DMS53 treated with DMSO at 0.1 percent for 48 hours (cell line): Measurements from ENCODE around the gene ACRBP.

ENCODE experiments used
- DNase-seq: peaks from one replicate; lab custom pipeline; 2025; ENCODE audit not compliant: unreplicated experiment; lab: John Stamatoyannopoulos, UW

ACRBP gene

DNA sequence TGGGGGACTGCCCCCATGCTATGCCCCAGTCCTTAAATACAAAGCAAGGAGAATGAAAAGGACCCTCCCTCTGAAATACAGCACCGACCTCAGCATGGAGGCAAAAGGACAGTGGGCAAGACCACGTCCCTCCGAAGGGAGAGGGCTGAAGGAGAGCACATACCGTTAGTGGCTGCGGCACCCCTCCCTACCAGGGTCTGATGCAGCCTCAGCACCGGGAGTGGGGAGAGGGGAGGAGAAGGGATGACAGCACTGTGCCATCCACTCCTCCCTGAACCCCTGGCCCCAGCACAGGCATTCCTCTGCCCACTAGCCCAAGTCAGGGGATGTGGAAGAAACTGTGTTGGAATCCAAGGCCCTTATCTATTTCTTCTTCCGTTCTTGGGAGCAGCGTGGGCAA is 3.6 kb upstream of the ACRBP start:
- DNase-seq, result no peak

DNA sequence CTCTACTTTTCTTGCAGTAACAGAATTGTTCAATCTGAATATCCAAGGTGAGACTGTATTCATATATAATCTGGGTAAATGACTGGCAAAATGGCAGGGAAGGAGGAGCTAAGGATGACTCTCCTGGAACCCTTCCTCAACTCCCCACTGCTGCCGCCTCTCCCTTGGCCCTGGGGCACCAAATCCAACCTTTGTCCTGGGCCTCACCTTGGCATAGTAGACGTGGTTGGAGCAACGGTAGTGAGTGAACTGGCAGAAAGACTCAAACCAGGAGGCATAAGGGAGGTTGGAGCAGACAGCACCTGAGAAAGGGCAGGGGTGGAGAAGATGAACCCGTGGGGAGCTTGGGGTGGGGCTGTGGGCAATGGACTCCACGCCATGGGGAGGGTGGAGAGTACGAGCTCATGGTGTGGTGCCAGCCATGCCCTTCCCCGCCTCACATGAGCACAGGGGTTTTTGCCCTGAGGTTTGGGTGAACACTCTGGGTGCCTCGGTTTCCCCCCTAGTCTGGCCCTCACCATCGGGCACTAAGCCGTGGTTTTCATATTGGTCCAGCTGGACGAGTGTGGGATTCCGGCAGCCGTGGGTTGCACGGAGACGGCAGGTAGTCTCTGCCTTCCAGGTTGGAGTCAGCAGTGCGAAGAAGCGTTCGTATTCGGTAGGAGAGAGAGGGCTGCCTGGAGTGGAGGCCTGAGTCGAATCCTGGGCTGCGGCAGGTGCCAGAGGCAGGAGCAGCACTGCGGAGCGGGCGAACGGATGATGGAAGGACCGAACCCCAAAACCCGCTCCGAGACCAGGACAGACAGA is 753 bp downstream of the ACRBP start:
- DNase-seq, result no peak

DNA sequence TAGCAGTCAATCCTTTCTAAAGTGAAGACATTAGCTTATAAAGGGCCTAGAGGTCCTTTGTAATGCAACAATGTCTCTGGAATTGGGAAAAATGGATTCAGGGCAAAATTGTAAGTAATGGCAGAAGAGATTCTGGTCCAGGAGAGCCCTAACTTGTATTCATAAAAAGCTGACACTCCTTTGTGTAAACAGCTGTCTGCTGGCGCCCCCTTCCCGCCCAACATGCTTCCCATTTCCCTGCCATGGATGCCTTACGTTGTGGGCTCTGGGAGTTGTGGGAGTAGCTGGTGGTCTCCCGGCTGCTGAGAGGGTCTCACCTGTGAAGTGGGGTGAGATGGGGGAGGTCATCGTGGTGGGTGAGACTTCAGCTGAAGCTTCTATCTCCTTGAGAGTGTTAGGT is 2.3 kb downstream of the ACRBP start:
- no peak for DNase-seq

DNA sequence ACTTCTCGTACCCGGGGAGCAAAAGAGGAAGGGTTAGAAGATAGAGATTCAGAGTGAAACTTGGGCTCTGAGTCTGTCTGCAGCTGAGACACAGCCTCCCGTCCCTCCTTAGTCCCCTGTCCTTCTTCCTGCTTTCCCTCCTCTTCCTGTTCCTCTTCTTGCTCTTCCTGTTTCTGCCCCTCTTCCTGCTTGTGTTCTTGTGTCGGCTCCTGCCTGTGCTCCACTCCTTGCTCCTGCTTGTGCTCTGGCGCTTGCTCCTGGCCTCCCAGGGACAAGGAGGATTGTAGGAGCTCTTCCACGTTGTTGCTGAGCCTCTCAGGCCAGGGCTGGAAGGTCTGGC is 3.0 kb downstream of the ACRBP start:
- DNase-seq, result no peak

DNA sequence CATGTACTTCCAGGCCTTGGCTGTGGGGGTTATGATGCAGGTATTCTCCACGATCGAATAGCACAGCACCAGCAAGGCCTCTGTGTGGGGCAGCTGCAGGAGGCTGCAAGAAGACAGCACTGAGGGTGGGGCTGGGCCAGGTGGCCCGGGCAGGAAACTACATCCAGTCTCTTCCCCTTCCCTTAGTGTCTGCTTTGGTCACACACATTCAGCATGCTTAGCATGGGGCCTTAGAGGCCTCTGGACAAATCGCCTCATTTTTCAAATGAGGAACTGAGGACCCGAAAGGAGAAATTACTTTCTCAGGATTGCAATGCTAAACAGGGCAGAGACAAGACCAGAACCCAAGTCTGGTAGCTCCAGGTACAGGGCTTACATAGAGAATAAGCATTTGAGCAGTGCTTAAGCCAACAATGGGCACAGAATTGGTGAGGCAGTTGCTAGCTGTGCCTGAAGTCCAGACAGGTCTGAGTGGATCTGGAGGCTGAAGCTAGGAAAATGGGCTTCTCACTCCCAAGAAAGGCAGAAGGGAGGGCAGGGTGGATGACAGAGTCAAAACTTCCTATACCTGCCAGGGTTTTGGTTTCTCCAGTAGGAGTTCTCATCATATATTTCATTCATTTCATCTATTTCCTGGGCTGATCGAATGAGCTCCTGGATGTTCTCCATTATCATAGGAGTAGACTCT is 3.5 kb downstream of the ACRBP start:
- no peak for DNase-seq

DNA sequence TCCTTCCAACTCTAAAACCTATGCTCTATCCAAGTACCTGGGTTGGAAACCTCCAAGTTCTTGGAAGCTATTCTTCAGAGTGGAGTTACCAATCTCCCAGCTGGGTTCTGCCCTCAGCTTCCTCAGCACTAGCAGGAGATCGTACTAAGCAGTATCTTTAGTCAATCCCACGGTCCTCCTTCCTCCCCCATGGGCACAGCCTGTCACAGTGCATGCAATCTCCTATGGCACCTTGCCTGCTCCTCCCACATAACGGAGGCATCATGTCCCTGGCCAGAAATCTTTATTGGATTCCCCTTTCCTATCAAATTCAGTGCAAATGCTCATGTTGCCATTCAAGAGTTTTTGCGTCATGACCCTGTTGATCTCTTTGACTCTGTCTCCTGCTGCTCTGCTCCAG is 6.1 kb downstream of the ACRBP start:
- DNase-seq, result no peak

DNA sequence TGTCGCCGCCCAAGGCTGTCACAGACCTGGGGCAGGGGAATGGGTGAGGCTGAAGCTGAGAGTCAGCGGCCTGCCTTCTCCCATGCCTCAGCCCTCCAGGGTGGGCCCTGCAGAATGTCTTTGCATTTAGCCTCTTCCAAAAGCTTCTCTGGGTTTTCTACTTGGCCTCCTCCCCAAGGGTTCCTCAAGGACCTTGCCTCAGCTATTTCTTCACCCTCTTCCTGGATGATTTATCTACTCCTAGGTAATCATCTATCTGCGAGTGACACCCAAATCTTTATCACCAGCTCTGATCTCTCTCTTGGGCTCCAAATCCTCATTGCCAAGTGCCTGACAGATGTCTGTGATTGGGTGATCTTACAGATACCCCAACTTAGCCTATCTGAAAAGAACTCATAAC is 6.7 kb downstream of the ACRBP start:
- DNase-seq, result no peak

DNA sequence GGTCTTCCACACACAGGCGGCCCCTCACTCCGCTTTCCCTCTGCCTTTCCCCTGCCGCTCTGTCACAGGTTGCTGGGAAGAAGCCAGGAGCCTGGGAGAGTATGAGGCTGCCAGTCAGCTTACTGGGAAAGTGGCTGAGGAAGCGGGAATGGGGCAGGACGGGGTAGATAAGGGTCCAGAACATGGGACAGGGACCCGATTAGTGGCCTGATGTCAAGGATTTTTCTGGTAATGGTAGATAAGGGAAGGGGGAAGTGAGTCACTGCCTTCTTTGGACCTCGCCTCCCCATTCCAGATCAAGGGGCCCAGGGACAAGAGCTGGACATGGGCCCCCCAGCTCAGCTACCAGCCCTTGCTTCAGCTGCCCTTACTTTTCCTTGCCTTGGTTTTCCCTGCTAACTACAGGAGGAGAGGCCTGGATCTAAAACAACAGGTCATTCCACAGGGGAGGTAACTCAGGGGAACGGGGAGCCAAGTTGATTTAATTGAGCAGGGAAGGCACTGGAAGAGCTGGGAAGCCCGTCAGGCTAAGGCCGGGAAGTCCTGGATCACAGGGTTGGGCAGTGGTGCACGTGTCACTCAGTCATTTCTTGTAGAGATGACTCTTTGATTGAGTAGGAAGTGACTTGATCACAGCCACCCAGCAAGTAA is 8.0 kb downstream of the ACRBP start:
- no peak for DNase-seq

DNA sequence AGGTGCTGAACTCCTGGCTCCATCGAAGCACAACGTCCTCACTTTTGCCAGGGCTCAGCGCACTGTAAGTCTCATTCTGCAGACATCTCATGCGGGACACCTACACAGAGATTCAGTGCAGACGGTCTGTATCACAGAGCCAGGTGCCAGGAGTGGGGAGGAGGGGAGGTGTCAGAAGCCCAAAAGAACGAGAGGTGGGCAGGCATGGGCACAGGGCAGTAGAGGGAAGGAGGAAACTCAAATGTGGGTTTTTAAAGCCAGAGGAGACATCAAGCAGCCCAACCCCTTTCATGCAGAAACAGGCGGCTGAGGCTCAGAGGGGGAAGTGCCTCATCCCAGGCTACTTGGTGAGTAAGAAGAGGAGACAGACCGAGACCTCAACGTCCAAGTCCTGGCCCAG is 8.9 kb downstream of the ACRBP start:
- no peak for DNase-seq

DNA sequence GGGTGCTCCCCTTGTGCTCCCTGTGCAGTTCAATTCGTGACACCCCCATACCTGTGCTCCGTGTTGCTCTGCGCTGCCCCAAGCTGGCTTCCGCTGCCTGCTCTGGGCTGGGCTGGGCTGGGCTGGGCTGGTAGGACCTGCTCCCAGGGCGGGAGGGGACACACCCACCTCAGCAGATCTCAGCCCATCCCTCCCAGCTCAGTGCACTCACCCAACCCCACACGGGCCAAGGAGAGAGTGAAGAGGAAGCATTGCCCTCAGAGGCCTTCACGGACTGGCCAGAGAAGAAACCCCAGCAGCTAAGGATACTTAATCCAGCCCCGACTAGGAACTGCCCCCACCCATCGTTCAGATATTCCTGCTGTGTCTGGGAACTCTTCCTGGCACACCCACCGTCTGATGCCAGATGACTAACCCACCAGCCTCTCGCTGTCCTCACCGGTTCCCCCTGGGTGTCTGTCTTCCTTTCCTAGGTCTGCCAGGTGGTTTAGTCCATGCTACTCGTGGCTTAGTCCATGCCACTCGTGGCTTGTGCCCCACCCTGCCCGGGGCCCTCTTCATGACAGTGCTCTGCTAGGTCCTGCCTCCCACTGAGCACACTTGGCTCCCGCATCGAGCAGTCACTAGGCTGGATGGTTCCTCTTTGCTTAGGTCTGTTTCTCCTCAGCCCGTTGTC is 11.2 kb downstream of the ACRBP start, which contains the start of gene LPAR5:
Gene LPAR5 (minus strand): TSS at position 104 of the 676 bp plus-strand sequence. CDS start 14,711 bp downstream, outside the sequence.
- DNase-seq, result no peak

DNA sequence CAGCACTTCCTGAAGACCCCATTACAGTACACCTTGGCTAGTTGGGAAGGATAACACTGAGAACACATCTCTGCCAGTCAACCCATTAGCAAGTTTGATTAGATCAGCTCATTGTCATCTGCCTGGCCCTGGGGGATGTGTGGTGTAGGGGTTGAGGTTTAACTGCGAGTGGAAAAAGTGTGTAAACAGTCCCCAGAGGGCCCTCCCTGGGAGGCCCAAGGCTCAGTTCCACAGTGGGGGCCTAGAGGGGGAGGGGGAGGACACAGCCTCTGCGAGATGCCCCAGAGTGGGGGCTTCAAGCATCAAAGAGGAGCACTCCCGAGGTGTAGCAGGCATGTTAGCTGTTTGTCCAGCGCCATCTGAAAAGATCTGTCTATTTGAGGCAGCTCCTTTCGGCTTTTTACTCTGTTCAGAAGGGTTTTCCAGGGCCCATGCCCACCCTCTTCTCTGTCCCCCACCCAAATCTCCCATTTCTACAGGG is 11.8 kb downstream of the ACRBP start:
- DNase-seq, result no peak

DNA sequence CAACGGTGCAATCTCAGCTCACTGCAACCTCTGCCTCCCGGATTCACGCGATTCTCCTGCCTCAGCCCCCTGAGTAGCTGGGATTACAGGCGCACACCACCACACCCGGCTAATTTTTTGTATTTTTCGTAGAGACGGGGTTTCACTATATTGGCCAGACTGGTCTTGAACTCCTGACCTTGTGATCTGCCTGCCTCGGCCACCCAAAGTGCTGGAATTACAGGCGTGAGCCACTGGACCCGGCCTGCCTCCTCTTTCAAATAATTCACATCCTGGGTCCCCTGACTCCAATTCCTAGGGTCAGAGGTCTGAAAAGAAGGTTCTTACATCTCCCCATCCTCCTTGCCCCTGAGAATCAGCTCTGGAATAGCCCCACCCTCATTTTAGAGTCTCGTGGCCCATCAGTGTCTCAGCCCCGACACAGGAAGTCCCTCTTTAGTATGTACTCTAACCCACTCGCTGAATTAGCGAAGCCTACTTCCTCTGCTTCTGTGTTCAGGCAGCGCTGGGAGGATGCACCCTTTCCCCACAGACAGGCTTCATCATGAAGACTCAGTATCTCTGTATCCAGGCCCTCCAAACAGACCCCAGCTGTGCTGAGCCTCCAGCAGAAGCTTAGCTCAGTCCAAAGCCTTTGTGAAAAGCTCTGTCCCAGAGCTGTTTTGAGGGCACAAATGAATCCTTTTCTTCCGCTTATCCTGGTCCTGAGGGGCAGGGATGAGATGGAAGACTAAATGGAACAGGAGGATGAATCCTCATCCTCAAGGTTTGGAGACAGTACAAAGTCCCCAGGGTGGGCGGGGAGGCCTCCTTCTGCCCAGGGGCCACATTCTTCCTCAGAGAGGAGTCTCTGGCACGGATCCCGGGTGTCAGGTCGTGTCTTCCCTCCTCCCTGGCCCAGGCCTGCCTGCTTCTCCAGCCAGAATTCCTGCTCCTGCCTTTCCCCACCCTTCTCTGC is 14.9 kb downstream of the ACRBP start:
- DNase-seq, result peak; percentile 53

DNA sequence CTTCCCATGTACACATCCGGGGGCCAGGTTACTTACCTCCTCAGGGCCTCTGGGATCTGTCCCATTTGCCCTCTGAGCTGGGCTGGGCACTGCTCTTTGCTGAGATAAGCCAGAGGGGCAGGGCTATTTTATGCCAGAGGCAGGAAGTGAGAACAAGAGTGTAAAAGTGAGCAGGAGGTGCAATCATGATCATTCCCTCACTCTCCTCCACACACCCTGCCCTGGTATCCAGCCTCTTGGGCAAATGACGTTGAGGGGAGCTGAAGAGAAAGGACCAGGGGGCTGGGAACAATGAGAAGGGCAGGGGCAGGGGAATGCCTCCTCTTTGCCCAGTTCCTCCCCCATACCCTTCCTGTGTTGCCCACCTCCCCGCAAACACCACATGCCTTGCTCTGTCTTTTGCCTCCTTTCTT is 15.7 kb downstream of the ACRBP start:
- no peak for DNase-seq

DNA sequence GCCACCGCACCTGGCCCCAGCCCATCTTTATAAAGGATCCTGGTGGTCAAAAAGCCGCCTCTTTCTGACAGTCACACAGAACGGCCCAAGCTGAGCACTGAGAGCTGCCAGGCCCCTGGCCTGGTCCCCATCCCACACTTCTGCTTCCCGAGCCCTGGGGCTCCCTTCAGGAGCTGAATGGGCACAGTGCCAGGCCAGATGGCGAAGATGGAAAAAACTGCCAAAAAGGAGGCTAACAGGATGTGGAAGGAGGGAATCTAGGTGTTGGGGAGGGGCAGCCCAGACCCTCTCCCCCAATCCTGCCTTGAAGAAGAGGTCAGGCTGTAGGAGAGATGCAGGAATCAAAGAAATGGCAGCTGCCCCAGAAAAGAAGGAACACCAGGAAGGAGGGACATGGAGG is 16.5 kb downstream of the ACRBP start:
- DNase-seq, result no peak

DNA sequence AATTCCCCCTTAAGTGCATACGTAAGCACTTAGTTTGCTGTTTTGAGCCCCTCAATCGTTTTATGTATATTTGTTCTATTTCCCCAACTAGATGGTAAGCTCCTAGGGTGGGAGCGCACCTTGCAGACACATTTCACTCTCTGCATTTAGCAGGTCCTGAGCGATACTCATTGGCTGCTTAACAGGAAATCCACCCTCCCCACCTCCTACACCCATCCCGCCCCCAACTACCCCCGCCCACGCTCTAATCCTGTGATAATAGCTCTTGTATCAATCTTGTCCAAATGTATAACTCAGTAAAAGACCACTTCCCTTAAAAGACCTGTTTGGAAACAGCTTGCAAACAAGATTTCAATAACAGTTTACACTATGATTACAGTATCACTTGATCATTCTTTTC is 19.6 kb downstream of the ACRBP start:
- DNase-seq, result no peak

DNA sequence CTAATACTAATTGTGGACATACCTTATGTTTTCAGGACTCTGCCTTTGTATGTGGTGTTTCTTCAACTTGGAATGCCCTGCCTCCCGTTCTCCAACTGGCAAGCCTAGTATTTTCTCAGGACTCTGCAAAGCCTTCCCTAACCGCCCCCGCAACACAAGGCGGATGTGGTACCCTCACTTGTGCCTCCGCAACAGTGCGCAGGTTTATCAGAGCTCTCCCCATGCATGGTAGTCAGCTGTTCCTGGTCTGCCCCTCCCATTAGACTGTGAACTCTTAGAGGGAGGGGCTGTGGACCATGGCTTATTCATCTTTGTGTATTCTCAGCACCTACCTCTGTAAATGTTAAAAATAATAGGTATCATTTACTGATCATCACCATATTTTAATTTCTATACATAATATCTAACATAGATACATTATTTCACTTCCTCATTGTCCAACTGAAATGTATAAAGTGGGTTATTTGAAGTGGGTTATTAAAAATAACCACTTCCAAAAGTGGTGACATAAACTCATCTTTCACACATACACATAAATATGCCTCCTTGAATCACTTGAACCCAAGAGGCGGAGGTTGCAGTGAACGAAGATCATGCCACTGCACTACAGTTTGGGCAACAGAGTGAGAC is 20.5 kb downstream of the ACRBP start:
- DNase-seq, result no peak

DNA sequence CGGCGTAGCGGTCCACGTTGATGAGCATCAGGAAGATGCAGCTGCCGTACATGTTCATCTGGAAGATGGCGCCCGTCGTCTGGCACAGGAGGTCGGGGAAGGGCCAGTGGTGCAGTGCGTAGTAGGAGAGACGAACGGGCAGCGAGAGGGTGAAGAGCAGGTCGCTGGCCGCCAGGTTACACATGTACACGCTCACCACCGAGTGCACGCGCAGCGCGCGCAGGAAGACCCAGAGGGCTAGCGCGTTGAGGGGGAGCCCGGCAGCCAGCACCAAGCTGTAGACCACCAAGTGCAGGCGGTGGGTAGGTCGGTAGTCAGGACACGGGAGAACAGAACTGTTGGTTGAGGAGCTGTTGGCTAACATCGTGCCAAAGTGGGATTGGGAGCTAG is 26.4 kb downstream of the ACRBP start:
- DNase-seq, result no peak

DNA sequence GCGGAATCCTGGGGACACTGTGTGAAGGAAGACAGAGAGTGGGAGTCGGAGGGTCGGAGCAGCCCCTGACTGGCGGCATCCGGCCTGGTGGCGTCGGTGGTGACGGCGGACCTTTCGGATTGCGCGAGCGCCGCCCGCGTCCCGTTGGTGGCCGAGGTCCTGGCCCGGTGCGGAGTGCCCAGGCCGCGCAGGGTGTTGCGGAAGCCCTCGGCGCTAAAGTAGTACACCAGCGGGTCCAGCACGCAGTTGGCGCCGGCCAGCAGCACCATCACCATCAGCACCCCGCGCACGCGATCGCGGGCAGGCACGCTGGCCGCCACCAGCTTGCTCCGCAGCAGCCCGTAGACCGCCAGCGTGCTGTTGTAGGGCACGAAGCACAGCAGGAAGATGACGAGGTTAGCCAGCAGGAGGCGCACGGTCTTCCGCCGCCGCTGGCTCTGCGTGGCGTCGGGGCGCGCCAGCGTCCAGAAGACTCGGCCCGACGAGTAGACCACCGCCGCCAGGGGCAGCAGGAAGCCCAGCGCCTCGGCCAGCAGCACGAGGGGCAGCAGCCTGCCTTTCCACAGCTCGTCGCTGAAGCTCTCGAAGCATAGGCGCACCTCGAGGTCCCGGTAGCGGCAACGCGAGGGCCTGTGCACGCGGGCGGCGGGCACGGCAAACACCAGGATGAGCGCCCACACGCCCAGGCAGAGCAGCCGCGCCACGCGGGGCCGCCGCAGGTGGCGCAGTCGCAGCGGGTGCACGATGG is 26.9 kb downstream of the ACRBP start:
- no peak for DNase-seq
